ENCODE measurements around the gene FBXO22.

- TF ChIP-seq, protein P1, sequence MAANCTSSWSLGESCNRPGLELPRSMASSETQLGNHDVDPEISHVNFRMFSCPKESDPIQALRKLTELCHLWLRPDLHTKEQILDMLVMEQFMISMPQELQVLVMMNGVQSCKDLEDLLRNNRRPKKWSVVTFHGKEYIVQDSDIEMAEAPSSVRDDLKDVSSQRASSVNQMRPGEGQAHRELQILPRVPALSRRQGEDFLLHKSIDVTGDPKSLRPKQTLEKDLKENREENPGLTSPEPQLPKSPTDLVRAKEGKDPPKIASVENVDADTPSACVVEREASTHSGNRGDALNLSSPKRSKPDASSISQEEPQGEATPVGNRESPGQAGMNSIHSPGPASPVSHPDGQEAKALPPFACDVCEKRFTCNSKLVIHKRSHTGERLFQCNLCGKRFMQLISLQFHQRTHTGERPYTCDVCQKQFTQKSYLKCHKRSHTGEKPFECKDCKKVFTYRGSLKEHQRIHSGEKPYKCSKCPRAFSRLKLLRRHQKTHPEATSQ (tag by site-specific recombination; IDR thresholded peaks at IDR 0.05): no peak
- TF ChIP-seq, protein P2, sequence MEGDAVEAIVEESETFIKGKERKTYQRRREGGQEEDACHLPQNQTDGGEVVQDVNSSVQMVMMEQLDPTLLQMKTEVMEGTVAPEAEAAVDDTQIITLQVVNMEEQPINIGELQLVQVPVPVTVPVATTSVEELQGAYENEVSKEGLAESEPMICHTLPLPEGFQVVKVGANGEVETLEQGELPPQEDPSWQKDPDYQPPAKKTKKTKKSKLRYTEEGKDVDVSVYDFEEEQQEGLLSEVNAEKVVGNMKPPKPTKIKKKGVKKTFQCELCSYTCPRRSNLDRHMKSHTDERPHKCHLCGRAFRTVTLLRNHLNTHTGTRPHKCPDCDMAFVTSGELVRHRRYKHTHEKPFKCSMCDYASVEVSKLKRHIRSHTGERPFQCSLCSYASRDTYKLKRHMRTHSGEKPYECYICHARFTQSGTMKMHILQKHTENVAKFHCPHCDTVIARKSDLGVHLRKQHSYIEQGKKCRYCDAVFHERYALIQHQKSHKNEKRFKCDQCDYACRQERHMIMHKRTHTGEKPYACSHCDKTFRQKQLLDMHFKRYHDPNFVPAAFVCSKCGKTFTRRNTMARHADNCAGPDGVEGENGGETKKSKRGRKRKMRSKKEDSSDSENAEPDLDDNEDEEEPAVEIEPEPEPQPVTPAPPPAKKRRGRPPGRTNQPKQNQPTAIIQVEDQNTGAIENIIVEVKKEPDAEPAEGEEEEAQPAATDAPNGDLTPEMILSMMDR (tag by site-specific recombination; IDR thresholded peaks at IDR 0.05): no peak
- TF ChIP-seq, protein P3, sequence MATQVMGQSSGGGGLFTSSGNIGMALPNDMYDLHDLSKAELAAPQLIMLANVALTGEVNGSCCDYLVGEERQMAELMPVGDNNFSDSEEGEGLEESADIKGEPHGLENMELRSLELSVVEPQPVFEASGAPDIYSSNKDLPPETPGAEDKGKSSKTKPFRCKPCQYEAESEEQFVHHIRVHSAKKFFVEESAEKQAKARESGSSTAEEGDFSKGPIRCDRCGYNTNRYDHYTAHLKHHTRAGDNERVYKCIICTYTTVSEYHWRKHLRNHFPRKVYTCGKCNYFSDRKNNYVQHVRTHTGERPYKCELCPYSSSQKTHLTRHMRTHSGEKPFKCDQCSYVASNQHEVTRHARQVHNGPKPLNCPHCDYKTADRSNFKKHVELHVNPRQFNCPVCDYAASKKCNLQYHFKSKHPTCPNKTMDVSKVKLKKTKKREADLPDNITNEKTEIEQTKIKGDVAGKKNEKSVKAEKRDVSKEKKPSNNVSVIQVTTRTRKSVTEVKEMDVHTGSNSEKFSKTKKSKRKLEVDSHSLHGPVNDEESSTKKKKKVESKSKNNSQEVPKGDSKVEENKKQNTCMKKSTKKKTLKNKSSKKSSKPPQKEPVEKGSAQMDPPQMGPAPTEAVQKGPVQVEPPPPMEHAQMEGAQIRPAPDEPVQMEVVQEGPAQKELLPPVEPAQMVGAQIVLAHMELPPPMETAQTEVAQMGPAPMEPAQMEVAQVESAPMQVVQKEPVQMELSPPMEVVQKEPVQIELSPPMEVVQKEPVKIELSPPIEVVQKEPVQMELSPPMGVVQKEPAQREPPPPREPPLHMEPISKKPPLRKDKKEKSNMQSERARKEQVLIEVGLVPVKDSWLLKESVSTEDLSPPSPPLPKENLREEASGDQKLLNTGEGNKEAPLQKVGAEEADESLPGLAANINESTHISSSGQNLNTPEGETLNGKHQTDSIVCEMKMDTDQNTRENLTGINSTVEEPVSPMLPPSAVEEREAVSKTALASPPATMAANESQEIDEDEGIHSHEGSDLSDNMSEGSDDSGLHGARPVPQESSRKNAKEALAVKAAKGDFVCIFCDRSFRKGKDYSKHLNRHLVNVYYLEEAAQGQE (tag by site-specific recombination; IDR thresholded peaks at IDR 0.05): no peak
- TF ChIP-seq ZNF132 (tag by site-specific recombination; IDR thresholded peaks at IDR 0.05; ENCODE audit: borderline replicate concordance) (no peak), ZNF660 (tag by site-specific recombination; IDR thresholded peaks at IDR 0.05) (no peak)
Measured at GRCh38 chr15:75943246-75943645, 39.6 kb downstream of the FBXO22 start.

All from HEK293 (cell line).